Caco-2 (cell line): ENCODE results near the gene IL19. TPM values are rescaled to one million over a fixed set of nuclear protein-coding genes. Genes with fewer than 3 reads are reported as not detected.

Source experiments
- BruUV-seq: library from RNA; stranded (reverse); fragments of 400-500 nt; replicated peaks from 2 replicates; lab custom pipeline; 2021; lab: Mats Ljungman, UMichigan
- CTCF ChIA-PET: fragments of 300-600 bp; sonication (Branson Sonifier 250); formaldehyde crosslinking; loops from one replicate; lab custom pipeline; 2022; ENCODE audit warnings: antibody characterized with exemption; lab: Charles Lee
- POLR2A ChIA-PET: fragments of 300-600 bp; sonication (Branson Sonifier 250); formaldehyde crosslinking; loops from one replicate; lab custom pipeline; 2022; ENCODE audit warnings: antibody characterized with exemption; lab: Charles Lee
- DNase-seq, 2 experiments: peaks; one replicate each; pipeline versions ENCODE4 v3.0.0 to v3.0.0-alpha.2; 2020 to 2022
- H3K27me3 ChIP-seq: replicated peaks from 2 replicates; pipeline ENCODE4 v1.6.0; 2011; ENCODE audit warnings: low read length; ENCODE audit not compliant: control insufficient read depth, insufficient read depth
- H3K36me3 ChIP-seq: 2 replicates; pipeline ENCODE4 v1.5.1; 2011; ENCODE audit warnings: low read length; ENCODE audit not compliant: control insufficient read depth, insufficient read depth
- H3K4me1 ChIP-seq: fragments of 250-450 bp; sonication (Bioruptor Pico); 2 replicates; pipeline ENCODE4 v1.5.1; 2020; ENCODE audit warnings: mild to moderate bottlenecking
- H3K4me3 ChIP-seq: 2 replicates; pipeline ENCODE4 v1.5.1; 2011; ENCODE audit warnings: low read depth, mild to moderate bottlenecking, control low read depth, low read length
- H3K9me3 ChIP-seq: fragments of 250-450 bp; sonication (Bioruptor Pico); 2 replicates; pipeline ENCODE4 v1.5.1; 2020; ENCODE audit warnings: mild to moderate bottlenecking, moderate library complexity
- H3K27ac Mint-ChIP-seq: one replicate; pipeline ENCODE4 v1.8.0; 2022; ENCODE audit warnings: mixed read lengths; ENCODE audit not compliant: unreplicated experiment
- H3K27me3 Mint-ChIP-seq: one replicate; pipeline ENCODE4 v1.8.0; 2022; ENCODE audit warnings: mixed read lengths; ENCODE audit not compliant: insufficient read depth, unreplicated experiment
- H3K36me3 Mint-ChIP-seq: one replicate; pipeline ENCODE4 v1.8.0; 2022; ENCODE audit warnings: mild to moderate bottlenecking, mixed read lengths; ENCODE audit not compliant: insufficient read depth, unreplicated experiment
- H3K4me1 Mint-ChIP-seq: one replicate; pipeline ENCODE4 v1.8.0; 2022; ENCODE audit warnings: low read depth, mixed read lengths; ENCODE audit not compliant: unreplicated experiment
- H3K4me3 Mint-ChIP-seq: one replicate; pipeline ENCODE4 v1.8.0; 2022; ENCODE audit warnings: mild to moderate bottlenecking, moderate library complexity, mixed read lengths; ENCODE audit not compliant: unreplicated experiment
- H3K9me3 Mint-ChIP-seq: one replicate; pipeline ENCODE4 v1.8.0; 2022; ENCODE audit warnings: mixed read lengths; ENCODE audit not compliant: unreplicated experiment
- CTCF ChIP-seq, 2 experiments: fragments of 200-600 bp in 1 of 2; IDR thresholded peaks; 1 replicate in 1 of 2; 2 replicates in 1 of 2; pipeline versions ENCODE4 v1.5.1 to v1.8.0; 2011 to 2022; ENCODE audit warnings: antibody characterized with exemption in 1 of 2, control low read depth in 1 of 2, inconsistent platforms in 1 of 2, low read depth in 1 of 2, low read length in 1 of 2, mild to moderate bottlenecking in 1 of 2, moderate library complexity in 1 of 2; ENCODE audit not compliant: insufficient read depth in 1 of 2, severe bottlenecking in 1 of 2, unreplicated experiment in 1 of 2
- intact Hi-C: fragments of 100-400 bp; cut with micrococcal nuclease; formaldehyde crosslinking; loops from one replicate; pipeline ENCODE4 v1.10.0; 2022; ENCODE audit not compliant: unreplicated experiment
- total RNA-seq: library from RNA; stranded (reverse); gene quantifications from 2 replicates; pipeline ENCODE4 v1.2.3, GENCODE V29; 2022

Gene IL19
- total RNA-seq, 1 experiment from 2014 or later: not detected

- Histone ChIP-seq H3K4me1 (peaks cover 10% of the 10 kb centered on the region), H3K9me3 (peaks cover 7% of the 10 kb centered on the region), H3K36me3 (no peaks in the 10 kb centered on the region), H3K27me3 (no peaks in the 10 kb centered on the region), H3K4me3 (no peak overlapping the region)
- H3K4me3 Mint-ChIP-seq: no peak overlapping the region
- no TSS peak for BruUV-seq
- H3K27me3 Mint-ChIP-seq: peaks cover 17% of the 10 kb centered on the region
- H3K36me3 Mint-ChIP-seq: no peaks in the 10 kb centered on the region
- intact Hi-C loops: no loop called here
- H3K9me3 Mint-ChIP-seq: no peaks in the 10 kb centered on the region
- peak in 1 of 2 experiments; percentile 53 for DNase-seq
- ChIA-PET POLR2A (no interaction called here), CTCF (interaction anchor here (1.2 kb wide), 2 partner anchors 65 to 113 kb away, joined by 3 read pairs; no protein-coding TSS in a partner anchor)
- no peaks in the 10 kb centered on the region for H3K4me1 Mint-ChIP-seq
- H3K27ac Mint-ChIP-seq: no peak overlapping the region
- TF ChIP-seq CTCF (IDR thresholded peaks at IDR 0.05; ENCODE audit: insufficient read depth in 1 of 2, low read depth in 1 of 2, low read length in 1 of 2, severe bottlenecking in 1 of 2, unreplicated experiment in 1 of 2): no peak
Observed at GRCh38 chr1:206847337-206847834, 76.8 kb downstream of the IL19 start.

- intact Hi-C loops: no loop called here
- no peak overlapping the region for H3K4me3 ChIP-seq
- no peak for DNase-seq
- Mint-ChIP-seq H3K4me3 (no peak overlapping the region), H3K27ac (no peak overlapping the region), H3K27me3 (peaks cover 17% of the 10 kb centered on the region), H3K36me3 (no peaks in the 10 kb centered on the region), H3K9me3 (no peaks in the 10 kb centered on the region), H3K4me1 (no peaks in the 10 kb centered on the region)
- H3K4me1 ChIP-seq: peaks cover 10% of the 10 kb centered on the region
- POLR2A ChIA-PET: no interaction called here
- no peaks in the 10 kb centered on the region for H3K36me3 ChIP-seq
- no peaks in the 10 kb centered on the region for H3K27me3 ChIP-seq
- H3K9me3 ChIP-seq: peaks cover 12% of the 10 kb centered on the region
- CTCF ChIA-PET: interaction anchor here (1.2 kb wide), 2 partner anchors 64 to 113 kb away, joined by 3 read pairs; no protein-coding TSS in a partner anchor
- no TSS peak for BruUV-seq
- no peak for TF ChIP-seq CTCF (IDR thresholded peaks at IDR 0.05; ENCODE audit: insufficient read depth in 1 of 2, low read depth in 1 of 2, low read length in 1 of 2, severe bottlenecking in 1 of 2, unreplicated experiment in 1 of 2)
Observed at GRCh38 chr1:206847946-206848345, 77.4 kb downstream of the IL19 start.

GRCh38 chr1:206850401-206850800 is 79.8 kb downstream of the IL19 start:
- Mint-ChIP-seq H3K4me1 (peaks cover 6% of the 10 kb centered on the region), H3K4me3 (no peak overlapping the region), H3K9me3 (no peaks in the 10 kb centered on the region), H3K27ac (no peak overlapping the region), H3K27me3 (peaks cover 17% of the 10 kb centered on the region), H3K36me3 (no peaks in the 10 kb centered on the region)
- H3K9me3 ChIP-seq: peaks cover 13% of the 10 kb centered on the region
- no peak overlapping the region for H3K4me3 ChIP-seq
- H3K36me3 ChIP-seq: no peaks in the 10 kb centered on the region
- no peak for TF ChIP-seq CTCF (IDR thresholded peaks at IDR 0.05; ENCODE audit: insufficient read depth in 1 of 2, low read depth in 1 of 2, low read length in 1 of 2, severe bottlenecking in 1 of 2, unreplicated experiment in 1 of 2)
- intact Hi-C loops: loop anchor here (5.0 kb wide), 1 partner anchor 62 kb away; no protein-coding TSS in a partner anchor
- no peak for DNase-seq
- peaks cover 10% of the 10 kb centered on the region for H3K4me1 ChIP-seq
- H3K27me3 ChIP-seq: no peaks in the 10 kb centered on the region
- POLR2A ChIA-PET: no interaction called here
- CTCF ChIA-PET: no interaction called here
- BruUV-seq: no TSS peak
